Activated CD8-positive, alpha-beta memory T cell treated with anti-CD3 and anti-CD28 coated beads, Interleukin-2, amount 50 U/mL, for 1 hour (primary cell): ENCODE data around the gene CHD1L.
"Not testable (repeated sequence)": the region's sequence is repeated elsewhere in the genome, so short reads cannot be mapped to it uniquely, and the experiment has no call there.

Experiments used
- DNase-seq: peaks from one replicate; pipeline ENCODE4 v3.0.0-alpha.2; 2020; ENCODE audit errors: extremely low read depth

CHD1L gene

DNA sequence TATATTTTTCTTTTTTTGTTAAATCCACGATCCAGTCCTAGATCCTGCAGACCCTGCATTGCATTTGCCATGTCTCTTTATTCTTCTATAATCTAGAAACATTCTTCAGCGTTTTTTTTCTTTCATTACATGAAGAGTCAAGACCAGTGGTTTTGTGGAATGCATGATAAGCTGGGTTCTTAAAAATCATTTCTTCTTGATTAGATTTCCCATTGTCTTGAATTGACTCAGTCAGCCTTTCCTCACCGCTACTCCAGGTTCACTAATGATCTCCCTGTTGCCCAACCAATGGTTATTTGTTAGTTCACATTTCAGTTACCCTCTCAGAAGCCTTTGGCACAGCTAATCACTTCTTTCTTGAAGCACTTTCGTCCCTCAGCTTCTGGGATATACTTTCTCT is 25.2 kb downstream of the CHD1L start:
- DNase-seq = no peak

DNA sequence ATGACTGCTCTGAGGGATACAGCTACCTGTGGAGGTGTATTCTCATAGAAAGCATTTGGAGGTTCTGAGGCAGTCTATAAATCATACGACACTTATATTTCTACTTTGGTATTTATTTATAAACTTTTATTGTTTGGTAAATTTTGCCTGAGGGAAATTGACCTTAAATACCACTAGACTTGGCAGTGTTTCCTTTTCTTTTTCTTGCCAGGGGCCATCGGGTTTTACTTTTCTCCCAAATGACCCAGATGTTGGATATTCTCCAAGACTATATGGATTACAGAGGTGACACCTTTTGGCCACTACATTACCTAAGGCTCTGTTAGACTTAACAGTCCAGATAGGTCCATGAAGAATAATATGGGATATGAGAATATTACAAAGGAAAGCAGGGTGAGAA is 28.2 kb downstream of the CHD1L start:
- no peak for DNase-seq

DNA sequence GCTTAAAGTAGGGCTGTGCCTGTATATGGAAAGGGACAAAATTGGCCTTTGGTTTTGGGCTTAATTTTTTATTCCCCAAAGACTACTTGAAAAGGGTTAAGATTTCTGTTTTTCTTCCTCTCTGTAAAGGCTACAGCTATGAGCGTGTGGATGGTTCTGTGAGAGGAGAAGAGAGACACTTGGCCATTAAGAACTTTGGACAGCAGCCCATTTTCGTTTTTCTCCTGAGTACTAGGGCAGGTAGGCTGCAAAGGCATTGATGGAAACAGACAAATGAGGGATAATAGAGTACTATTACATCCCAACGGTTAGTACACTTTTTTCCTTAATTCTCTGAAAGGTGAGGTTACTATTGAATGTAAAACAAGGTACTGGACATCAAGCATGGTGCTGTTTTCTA is 29.6 kb downstream of the CHD1L start:
- DNase-seq = no peak

DNA sequence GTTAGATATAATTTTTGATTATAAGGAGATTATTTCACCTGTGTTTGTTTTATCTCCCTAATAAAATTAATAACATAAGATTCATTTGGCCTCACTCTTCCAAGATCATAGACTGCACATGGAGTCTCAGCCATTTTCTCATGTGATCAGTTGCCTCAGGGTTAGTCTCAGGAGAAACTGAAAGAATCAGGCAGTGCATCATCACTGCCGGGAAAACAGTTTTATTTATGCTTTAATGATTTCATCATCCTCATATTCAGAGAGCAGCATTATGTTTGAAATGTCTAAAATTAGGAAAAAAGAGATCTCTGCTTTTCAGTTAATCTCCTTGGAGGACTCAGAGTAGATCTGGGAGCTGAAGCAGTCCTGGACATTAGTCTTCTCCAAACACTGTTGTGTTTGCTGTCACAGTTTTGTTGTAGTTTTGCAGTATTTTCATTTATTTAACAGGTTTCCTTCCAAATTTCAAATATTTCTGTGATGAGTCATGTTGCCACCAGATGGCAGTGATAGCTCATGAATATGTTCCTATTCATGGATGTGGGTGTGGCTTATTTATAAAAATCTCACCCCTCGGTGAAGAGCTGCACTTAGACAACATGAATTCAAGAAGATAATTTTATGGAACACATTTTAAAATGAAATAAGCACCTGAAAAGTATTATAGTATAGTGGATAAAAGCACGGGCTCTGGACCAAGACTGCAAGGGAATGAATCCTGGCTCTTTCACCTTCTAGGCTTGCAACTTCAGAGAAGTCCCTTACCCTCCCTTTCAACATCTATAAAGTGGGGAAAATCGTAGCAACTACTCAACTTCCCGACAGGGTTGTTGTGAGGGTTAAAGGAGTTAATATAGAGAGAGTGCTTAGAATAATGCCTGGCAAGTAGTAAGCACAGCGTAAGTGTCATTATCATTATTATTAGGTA is 31.2 kb downstream of the CHD1L start:
- DNase-seq = no peak

DNA sequence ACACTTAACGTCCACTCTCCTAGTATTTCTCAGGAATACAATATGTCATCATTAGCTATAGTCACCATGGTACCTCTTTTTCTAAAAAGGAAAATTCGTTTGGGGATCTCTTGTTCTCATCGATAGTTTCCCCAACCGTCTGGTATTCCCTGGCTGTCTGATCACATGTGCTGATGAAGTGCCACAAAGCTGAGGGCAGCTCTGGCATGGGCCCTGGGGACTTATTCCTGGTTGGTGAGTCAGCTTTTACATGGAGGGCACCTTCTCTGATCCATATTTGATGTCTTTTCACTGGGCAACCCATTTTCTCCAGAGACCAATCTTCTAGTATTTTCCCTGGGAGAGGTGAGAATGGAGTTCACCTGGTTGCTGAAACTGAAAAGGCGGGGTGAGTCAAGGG is 39.5 kb downstream of the CHD1L start:
- DNase-seq = no peak

DNA sequence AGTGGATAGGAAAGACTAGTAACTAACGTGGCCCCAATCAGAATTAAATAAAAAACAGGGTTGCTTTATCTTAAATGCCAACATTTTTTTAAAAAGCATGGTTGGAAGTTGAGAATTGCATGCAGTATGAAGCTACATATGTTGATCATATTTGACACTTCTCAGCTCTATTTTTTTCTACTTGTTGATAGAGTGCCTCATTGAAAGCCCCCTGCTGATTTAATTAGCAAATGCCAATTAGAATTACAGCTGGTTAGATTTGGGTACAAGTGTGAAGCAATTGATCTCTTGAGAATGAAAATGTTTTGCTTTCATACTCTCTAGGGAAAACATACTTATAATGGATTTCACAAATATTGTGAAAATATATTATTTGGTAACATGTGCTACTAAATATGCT is 40.5 kb downstream of the CHD1L start:
- no peak for DNase-seq

DNA sequence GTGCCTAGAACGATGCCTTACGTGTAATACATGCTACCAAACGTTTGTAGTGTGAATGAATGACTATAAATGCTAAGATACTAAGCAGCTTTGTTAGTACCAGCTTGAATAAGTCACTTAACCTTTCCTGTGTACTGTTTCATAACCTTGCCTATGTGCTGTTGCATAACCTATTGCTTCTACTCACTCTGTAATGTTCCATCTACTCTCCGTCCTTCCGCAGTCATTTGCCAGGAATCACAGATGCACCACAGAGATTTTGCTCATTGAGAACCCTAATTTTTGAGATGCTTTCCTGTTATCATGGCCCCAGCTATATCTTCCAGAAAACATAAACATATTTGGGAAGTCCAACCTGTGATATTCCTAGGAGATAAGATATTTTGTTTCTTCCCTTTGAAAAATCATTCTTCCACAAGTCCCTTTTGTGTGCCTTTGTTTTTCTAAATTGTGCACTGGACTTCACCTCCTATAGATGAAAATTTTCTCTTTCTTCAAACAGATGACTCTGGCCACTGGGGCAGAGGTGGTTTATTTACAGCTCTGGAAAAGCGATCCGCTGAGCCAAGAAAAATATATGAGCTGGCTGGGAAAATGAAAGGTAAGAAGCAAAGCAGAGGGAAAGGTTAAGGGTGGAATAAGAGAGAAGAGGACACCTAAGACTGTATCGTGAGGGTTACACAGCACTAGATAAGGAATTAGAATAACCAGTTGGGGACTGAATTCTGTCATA is 44.8 kb downstream of the CHD1L start:
- no peak for DNase-seq

DNA sequence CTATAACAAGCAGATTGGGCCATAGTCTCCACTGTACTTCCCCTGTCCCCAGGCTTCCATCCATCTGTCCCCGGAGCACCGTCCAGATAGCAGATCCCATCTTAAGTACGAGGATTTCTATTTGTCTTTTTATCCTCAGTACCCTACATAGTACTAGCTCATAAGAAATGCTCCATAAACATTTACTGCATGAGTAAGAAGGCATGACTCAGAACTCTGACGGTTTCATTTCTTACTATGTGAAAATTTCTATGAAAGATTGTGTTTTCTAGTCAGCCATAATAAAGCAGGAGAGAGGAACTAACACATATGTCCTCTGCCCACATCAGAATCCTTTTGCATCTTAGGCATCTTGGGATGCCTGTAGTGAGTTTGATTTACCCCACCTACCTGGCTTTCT is 49.5 kb downstream of the CHD1L start:
- DNase-seq = no peak

DNA sequence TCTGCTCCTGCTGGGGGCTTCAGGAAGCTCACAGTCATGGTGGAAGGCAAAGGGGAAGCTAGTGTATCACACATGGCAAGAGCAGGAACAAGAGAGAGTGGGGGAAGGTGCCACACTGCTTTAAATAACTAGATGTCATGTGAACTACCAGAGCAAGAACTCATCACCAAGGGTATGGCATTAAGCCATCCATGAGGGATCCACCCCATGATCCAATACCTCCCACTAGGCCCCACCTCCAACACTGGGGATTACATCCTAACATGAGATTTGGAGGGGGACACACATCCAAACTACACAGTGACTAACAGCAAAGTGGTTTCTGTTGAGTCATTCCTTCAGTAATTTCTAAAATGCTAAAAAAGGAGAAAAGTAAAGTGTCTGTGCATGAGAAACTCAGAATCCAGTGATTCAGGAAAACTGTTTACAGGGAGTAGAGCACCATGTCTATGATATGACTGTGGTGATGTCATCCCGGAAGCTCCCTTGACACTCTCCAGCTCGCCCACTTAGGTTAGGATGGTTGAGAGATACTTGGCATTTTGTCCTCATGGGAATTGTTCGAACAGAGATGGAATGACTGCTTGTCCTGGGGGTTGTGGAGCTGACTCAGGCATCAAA is 50.3 kb downstream of the CHD1L start:
- DNase-seq = no peak

DNA sequence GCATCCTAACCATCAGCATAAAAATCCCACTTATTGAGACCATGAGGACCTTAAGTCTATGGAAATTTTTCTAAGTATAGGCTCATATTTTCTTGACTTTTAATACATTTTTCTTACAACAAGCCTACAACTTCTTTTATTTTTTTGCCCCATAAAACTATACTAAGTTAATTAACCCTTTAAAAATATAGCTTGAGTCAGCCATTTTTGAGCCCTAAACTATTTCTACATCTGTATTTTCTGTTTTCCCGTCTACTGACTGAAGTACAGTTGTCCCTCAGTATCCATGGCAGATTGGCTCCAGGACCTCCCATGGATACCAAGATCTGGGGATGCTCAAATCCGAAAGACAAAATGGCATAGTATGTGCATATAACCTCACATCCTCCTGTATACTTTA is 55.0 kb downstream of the CHD1L start:
- no peak for DNase-seq

DNA sequence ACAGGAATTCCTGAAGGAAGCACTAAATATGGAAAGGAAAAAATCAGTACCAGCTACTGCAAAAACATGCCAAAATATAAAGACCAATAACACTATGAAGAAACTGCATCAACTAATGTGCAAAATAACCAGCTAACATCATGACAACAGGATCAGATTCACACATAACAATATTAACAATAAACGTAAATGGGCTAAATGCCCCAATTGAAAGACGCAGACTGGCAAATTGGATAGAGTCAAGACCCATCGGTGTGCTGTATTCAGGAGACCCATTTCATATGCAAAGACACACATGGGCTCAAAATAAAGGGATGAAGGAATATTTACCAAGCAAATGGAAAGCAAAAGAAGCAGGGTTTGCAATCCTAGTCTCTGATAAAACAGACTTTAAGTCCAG is 63.3 kb downstream of the CHD1L start:
- not testable (repeated sequence) for DNase-seq

DNA sequence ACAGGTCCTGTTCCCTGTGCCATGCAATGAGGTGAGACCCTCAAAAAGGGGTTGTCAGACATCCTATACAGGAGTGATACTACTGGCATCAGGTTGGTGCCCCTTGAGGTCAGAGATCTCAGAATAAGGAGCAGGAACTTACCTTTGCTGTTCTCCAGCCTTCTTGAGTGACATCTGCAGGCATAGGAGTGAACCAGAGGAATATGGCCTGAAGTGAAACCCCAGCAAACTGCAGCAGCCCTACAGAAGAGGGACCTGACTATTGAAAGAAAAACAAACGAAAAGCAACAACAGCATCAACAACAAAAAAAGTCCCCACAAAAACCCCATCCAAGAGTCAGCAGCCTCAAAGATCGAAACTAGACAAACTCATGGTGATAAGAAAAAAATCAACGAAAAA is 74.5 kb downstream of the CHD1L start:
- DNase-seq = no peak

DNA sequence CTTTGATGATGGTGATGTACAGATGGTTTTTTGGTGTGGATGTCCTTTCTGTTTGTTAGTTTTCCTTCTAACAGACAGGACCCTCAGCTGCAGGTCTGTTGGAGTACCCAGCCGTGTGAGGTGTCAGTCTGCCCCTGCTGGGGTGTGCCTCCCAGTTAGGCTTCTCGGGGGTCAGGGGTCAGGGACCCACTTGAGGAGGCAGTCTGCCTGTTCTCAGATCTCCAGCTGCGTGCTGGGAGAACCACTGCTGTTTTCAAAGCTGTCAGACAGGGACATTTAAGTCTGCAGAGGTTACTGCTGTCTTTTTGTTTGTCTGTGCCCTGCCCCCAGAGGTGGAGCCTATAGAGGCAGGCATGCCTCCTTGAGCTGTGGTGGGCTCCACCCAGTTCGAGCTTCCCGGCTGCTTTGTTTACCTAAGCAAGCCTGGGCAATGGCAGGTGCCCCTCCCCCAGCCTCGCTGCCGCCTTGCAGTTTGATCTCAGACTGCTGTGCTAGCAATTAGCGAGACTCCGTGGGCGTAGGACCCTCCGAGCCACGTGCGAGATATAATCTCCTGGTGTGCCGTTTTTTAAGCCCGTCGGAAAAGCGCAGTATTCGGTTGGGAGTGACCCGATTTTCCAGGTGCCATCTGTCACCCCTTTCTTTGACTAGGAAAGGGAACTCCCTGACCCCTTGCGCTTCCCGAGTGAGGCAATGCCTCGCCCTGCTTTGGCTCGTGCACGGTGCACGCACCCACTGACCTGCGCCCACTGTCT is 84.6 kb downstream of the CHD1L start:
- not testable (repeated sequence) for DNase-seq

DNA sequence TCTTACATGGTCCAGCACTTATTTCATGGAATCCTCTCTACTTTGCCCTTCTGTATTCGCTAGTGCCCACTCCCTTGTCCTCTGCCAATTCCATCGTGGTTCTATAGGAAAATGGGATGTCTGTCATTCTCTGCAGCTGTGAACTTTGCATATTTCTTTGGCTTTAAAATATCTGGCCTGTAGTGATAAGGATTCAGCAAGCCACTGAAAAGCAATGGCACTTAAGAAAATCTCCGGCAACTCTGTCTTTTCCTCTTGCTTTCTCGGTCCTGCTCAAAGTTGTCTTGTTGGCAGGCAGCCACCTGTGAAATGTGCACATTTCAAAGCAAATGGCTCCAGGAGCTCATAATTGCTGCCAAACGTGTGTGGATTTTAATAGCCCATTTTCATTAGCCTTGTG is 91.8 kb downstream of the CHD1L start:
- no peak for DNase-seq

DNA sequence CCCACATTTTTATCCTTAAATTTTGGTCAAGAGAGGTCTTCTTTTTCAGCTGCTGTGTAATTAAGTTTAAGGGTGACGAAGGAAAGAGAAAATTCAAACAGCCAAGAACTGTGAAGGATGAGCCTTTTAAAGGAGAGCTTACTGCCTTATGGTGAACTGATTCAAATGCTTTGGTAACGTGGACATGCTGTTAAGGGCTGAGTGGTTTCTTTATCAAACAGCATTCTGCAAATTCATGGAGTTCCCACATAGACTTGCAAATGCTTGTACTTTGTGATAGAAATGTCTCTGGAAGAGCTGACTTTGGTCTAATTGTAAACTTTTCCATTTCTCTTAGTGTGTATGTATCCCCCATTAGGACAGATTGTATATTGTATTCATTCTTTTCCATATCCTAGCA is 93.8 kb downstream of the CHD1L start:
- no peak for DNase-seq

DNA sequence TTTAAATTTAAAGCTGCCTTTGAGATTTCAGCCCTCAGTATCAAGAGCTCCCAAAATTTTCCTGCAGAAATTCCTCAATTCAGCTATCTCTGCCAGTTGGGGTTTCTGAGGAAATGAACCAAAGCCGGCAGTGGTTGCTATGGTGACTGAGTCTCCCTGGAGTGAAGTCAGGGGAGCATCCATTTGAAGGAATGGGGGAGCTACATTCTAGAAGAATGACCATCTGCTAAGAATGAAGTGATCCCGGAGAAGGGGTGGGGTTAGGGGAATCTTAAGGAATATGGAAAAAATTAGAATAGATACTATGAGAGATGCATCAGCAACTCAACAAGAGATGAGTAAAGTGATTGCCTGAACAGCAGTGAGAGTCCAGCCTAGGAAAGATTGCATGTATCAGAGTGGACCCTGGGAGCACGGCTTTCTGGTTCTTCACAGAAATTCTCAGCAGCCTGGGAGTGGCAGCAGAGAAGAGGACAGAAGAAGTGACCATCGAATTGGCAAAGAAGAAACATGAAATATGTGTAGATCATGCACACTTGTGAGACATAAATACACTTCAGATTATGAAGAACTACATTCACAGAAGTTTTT is 94.7 kb downstream of the CHD1L start:
- DNase-seq = no peak

DNA sequence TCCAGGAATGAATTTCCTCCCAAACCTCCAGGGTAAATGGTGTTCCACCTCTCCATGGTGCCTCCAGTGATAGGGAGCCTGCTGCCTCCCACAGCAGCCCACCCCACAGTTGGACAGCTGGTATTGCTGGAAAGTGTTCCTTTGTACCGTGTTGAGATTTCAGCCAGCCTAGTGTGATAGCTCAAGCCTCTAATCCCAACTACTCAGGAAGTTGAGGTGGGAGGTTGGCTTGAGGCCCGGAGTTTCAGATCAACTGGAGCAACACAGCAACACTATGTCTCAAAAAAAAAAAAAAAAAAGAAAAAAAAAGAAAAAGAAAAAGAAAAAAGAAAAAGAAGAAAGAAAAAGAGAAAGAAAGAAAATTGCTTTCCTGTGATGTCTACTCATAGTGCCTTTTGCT is 96.1 kb downstream of the CHD1L start:
- no peak for DNase-seq

DNA sequence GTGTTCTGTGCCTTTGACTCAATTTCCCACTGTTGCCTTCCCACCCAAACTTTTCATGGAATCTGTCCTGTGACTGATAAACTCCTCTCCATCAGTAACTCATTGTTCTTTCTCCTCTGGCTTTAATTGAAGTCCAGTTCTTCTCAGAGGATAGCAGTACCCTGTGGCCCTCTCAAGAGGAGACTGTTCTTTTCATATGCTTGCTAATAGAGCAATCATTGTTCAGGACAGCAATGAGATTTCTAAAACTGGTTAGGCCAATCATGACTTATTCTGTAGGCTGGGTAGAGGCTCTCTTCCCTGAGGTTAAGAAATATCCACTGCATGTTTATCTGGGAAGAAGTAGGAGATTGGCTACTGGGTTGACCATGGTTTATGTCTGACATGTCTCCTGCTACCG is 98.8 kb downstream of the CHD1L start:
- no peak for DNase-seq
